ENCODE results near the gene SKIDA1. TPM values are rescaled to one million over a fixed set of nuclear protein-coding genes. Genes with fewer than 3 reads are reported as not detected.
"Not testable (repeated sequence)": the region's sequence is repeated elsewhere in the genome, so short reads cannot be mapped to it uniquely, and the experiment has no call there.

The SKIDA1 gene
- total and polyA plus RNA-seq, 2 experiments from 2014 or later = 1.5 to 3.5 TPM

- TF ChIP-seq, protein P1, sequence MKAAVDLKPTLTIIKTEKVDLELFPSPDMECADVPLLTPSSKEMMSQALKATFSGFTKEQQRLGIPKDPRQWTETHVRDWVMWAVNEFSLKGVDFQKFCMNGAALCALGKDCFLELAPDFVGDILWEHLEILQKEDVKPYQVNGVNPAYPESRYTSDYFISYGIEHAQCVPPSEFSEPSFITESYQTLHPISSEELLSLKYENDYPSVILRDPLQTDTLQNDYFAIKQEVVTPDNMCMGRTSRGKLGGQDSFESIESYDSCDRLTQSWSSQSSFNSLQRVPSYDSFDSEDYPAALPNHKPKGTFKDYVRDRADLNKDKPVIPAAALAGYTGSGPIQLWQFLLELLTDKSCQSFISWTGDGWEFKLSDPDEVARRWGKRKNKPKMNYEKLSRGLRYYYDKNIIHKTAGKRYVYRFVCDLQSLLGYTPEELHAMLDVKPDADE (IDR thresholded peaks at IDR 0.05) = no peak
These were observed 21.8 kb upstream of the SKIDA1 start (continued) for GRCh38 chr10:21547246-21547645.

DNA sequence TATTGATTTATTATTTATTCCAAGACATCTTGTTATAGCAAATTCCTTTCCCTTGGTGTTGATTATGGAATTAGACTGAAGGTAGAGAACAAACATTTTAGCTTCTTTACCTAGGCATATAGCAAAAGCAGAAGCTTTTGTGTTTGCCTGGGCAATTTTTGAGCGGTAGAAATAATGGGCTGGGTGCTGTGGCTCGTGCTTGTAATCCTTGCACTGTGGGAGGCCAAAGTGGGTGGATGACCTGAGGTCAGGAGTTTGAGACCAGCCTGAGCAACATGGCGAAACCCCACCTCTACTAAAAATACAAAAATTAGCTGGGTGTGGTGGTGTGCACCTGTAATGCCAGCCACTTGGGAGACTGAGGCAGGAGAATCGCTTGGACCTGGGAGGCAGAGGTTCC, 15.2 kb upstream of the SKIDA1 start:
- H3K79me2 ChIP-seq (replicated peaks; ENCODE audit: insufficient read depth) = peaks cover 99% of the 10 kb centered on the region

DNA sequence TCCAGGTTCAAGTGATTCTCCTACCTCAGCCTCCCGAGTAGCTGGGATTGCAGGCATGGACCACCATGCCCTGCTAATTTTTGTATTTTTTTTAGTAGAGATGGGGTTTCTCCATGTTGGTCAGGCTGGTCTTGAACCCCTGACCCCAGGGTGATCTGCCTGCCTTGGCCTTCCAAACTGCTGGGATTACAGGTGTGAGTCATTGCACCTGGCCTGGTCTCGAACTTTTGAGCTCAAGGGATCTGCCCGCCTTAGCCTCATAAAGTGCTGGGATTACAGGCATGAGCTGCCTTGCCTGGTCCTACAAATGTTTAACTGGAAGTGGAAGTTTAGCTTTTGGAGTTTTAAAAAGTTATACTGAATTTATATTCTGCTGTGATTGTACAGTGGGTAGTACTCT, 11.4 kb upstream of the SKIDA1 start:
- H3F3A ChIP-seq (replicated peaks; ENCODE audit: low read depth) = 0 out of 2 replicates have a peak, but pooled peaks cover 7% of the 10 kb centered on the region
- H3K4me1 ChIP-seq (ENCODE audit: insufficient read depth) = peaks cover 19% of the 10 kb centered on the region
- no peak overlapping the region for H3K27ac ChIP-seq (ENCODE audit: low read depth)
- H3K4me3 Mint-ChIP-seq = peak overlapping the region; percentile 15; the same call in 2 of the 3 replicates
- peaks cover 71% of the 10 kb centered on the region for H3K79me2 ChIP-seq (replicated peaks; ENCODE audit: insufficient read depth)
- no peak overlapping the region for H3K4me2 ChIP-seq
- no peaks in the 10 kb centered on the region for H3K9me2 ChIP-seq (ENCODE audit: insufficient read depth)
- peaks cover 12% of the 10 kb centered on the region for H3K27me3 Mint-ChIP-seq (ENCODE audit: insufficient read depth, low read depth, poor library complexity)
- no peak overlapping the region for H3K4me3 ChIP-seq
- H3K27ac Mint-ChIP-seq = no peak overlapping the region
- no peaks in the 10 kb centered on the region for H3K9me3 Mint-ChIP-seq
- peaks cover 59% of the 10 kb centered on the region for H3K36me3 Mint-ChIP-seq (ENCODE audit: low read depth)
- H2AFZ ChIP-seq = no peak overlapping the region
- no peaks in the 10 kb centered on the region for H3K27me3 ChIP-seq (ENCODE audit: insufficient read depth)
- peaks cover 31% of the 10 kb centered on the region for H3K36me3 ChIP-seq (ENCODE audit: insufficient read depth)
- no peak for DNase-seq (ENCODE audit: low spot score)
- peaks cover 16% of the 10 kb centered on the region for H4K20me1 ChIP-seq (replicated peaks; ENCODE audit: insufficient read depth)
- H3K4me1 Mint-ChIP-seq = peaks cover 18% of the 10 kb centered on the region
- no peak for ATAC-seq
- TF ChIP-seq CREB1 (CRISPR knock-in tag; IDR thresholded peaks at IDR 0.05; ENCODE audit: low read depth) (no peak), NANOG (IDR thresholded peaks at IDR 0.05; ENCODE audit: borderline replicate concordance) (no peak), ZNF114 (CRISPR knock-in tag; IDR thresholded peaks at IDR 0.05) (no peak), JUNB (IDR thresholded peaks at IDR 0.05; ENCODE audit: unreplicated experiment) (no peak), EZH2 (IDR thresholded peaks at IDR 0.05; ENCODE audit: low read depth, unreplicated experiment) (no peak), REST (IDR thresholded peaks at IDR 0.05; ENCODE audit: unreplicated experiment) (no peak), ZNF331 (CRISPR knock-in tag; IDR thresholded peaks at IDR 0.05; ENCODE audit: low read depth) (no peak), STAT1 (IDR thresholded peaks at IDR 0.05; ENCODE audit: unreplicated experiment) (no peak), CTCF (conservative IDR thresholded peaks at IDR 0.05; ENCODE audit: low read depth in 2 of 2) (no peak), EZH2phosphoT487 (IDR thresholded peaks at IDR 0.05; ENCODE audit: unreplicated experiment) (no peak)

More for the DNA sequence above, 15.2 kb upstream of the SKIDA1 start:
- peaks cover 92% of the 10 kb centered on the region for H3K36me3 Mint-ChIP-seq (ENCODE audit: low read depth)
- not testable (repeated sequence) for H3K4me1 Mint-ChIP-seq; H3K27ac Mint-ChIP-seq; ATAC-seq; H3K27ac ChIP-seq (ENCODE audit: low read depth); H3K4me2 ChIP-seq; H3K27me3 ChIP-seq (ENCODE audit: insufficient read depth); H3K4me3 Mint-ChIP-seq; H2AFZ ChIP-seq; H3K4me3 ChIP-seq; H3K27me3 Mint-ChIP-seq (ENCODE audit: insufficient read depth, low read depth, poor library complexity); H3K9me3 Mint-ChIP-seq; H3K9me2 ChIP-seq (ENCODE audit: insufficient read depth); H3K4me1 ChIP-seq (ENCODE audit: insufficient read depth); DNase-seq (ENCODE audit: low spot score)
- Histone ChIP-seq H3F3A (replicated peaks; ENCODE audit: low read depth) (0 out of 2 replicates have a peak, but pooled peaks cover 13% of the 10 kb centered on the region), H3K36me3 (ENCODE audit: insufficient read depth) (peaks cover 60% of the 10 kb centered on the region), H4K20me1 (replicated peaks; ENCODE audit: insufficient read depth) (peaks cover 24% of the 10 kb centered on the region)
